ENCODE measurements around the gene AUTS2. TPM values are rescaled to one million over a fixed set of nuclear protein-coding genes. Genes with fewer than 3 reads are reported as not detected.

Gene AUTS2
- total RNA-seq, 1 donor from 2014 or later, result 80.6 TPM

DNA sequence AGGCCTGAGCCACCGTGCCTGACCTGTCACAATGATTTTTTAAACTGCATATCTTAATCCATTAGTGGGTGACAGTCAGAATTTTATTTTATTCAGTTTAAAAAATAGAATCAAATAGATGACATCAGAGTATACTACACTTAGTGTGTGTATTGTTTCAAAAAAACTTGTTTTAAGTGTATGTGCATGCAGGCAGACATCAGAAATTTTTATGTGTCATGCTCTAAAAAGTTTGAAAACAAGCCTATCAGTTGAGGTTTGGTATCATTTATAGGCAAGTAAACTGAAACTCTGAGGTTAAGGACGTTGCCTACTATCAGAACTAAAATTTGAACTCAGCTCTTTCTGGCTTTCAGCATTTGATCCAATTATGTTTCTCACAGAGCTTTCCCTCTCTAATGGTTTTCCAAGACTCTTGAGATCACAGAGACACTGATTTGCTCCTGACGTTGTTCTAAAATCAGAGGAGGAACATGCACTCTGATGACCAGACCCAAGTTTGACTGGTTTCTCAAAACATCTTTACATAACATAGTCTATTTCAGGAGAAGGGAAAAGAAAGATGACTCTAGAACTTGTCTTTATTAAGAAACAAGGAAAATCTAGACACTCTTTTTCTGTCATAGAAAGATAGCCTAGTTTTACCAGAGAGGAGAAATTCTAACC lies 188.6 kb downstream of the AUTS2 start:
- TF ChIP-seq, protein P1, sequence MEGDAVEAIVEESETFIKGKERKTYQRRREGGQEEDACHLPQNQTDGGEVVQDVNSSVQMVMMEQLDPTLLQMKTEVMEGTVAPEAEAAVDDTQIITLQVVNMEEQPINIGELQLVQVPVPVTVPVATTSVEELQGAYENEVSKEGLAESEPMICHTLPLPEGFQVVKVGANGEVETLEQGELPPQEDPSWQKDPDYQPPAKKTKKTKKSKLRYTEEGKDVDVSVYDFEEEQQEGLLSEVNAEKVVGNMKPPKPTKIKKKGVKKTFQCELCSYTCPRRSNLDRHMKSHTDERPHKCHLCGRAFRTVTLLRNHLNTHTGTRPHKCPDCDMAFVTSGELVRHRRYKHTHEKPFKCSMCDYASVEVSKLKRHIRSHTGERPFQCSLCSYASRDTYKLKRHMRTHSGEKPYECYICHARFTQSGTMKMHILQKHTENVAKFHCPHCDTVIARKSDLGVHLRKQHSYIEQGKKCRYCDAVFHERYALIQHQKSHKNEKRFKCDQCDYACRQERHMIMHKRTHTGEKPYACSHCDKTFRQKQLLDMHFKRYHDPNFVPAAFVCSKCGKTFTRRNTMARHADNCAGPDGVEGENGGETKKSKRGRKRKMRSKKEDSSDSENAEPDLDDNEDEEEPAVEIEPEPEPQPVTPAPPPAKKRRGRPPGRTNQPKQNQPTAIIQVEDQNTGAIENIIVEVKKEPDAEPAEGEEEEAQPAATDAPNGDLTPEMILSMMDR (IDR thresholded peaks at IDR 0.05), result no peak
- peaks cover 49% of the 10 kb centered on the region for H3K4me1 Mint-ChIP-seq (ENCODE audit: unreplicated experiment)
- no peaks in the 10 kb centered on the region for H3K9me3 Mint-ChIP-seq (ENCODE audit: unreplicated experiment)
- no peaks in the 10 kb centered on the region for H3K36me3 Mint-ChIP-seq (ENCODE audit: unreplicated experiment)
- no peaks in the 10 kb centered on the region for H3K27me3 Mint-ChIP-seq (ENCODE audit: unreplicated experiment)
- no peak overlapping the region for H3K27ac Mint-ChIP-seq (ENCODE audit: unreplicated experiment)
- no peak overlapping the region for H3K4me3 Mint-ChIP-seq (ENCODE audit: unreplicated experiment)
- DNase-seq (ENCODE audit: extremely low spot score, unreplicated experiment), result no peak

DNA sequence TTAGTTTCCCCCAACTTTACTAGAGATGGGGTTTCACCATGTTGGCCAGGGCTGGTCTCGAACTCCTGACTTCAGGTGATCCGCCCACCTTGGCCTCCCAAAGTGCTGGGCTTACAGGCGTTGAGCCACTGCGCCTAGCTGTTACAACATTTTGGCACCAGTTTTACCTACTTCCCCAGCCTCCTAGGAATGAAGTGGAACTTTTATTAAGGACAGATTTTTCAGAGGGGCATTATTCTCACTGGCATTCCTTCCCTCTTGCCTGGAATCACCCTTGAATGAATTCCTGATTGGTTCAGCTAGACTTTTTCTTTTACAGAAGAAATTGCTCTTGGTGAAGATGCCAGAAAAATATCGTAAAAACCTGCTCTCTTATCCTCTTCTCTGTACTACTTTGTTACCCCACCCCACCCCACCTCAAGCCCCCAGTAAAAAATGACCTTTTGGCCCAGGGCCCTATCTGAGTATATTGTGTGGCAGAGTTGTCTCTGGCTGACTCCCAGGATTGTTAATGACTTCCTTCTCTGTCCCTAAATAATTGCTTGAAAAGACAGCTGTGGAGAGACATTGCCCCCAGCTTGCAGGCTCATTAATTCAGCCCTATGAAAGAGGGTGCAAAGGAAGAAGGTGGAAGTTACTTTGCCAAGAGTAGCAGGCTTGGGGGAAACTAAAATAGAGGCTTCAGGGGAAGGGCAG lies 189.6 kb downstream of the AUTS2 start:
- TF ChIP-seq, protein P1 (IDR thresholded peaks at IDR 0.05), result no peak
- no peak for DNase-seq (ENCODE audit: extremely low spot score, unreplicated experiment)
- no peaks in the 10 kb centered on the region for H3K36me3 Mint-ChIP-seq (ENCODE audit: unreplicated experiment)
- H3K27me3 Mint-ChIP-seq (ENCODE audit: unreplicated experiment), result no peaks in the 10 kb centered on the region
- no peak overlapping the region for H3K4me3 Mint-ChIP-seq (ENCODE audit: unreplicated experiment)
- H3K27ac Mint-ChIP-seq (ENCODE audit: unreplicated experiment), result no peak overlapping the region
- H3K4me1 Mint-ChIP-seq (ENCODE audit: unreplicated experiment), result peaks cover 39% of the 10 kb centered on the region
- no peaks in the 10 kb centered on the region for H3K9me3 Mint-ChIP-seq (ENCODE audit: unreplicated experiment)

DNA sequence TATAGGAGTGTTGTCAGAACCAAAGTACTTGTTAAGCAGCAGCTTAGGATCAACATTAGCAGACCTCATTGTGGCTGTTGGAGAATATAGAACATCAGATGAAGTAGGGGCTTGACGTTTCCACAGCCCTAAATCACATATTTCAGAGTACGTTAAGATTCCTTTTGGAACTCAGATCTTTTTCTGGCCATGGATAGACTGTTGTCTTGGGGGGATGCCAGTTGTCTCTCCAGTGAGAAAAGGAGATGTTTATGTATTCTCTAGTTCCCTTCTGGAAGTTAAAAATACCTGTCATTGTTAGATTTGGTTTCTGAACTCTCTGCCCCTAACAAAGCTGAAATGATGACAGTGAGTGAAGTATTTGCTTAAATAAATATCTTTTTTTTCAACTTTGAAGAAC lies 191.3 kb downstream of the AUTS2 start:
- DNase-seq (ENCODE audit: extremely low spot score, unreplicated experiment), result no peak
- Mint-ChIP-seq H3K27ac (ENCODE audit: unreplicated experiment) (no peak overlapping the region), H3K9me3 (ENCODE audit: unreplicated experiment) (no peaks in the 10 kb centered on the region), H3K36me3 (ENCODE audit: unreplicated experiment) (no peaks in the 10 kb centered on the region), H3K27me3 (ENCODE audit: unreplicated experiment) (no peaks in the 10 kb centered on the region), H3K4me3 (ENCODE audit: unreplicated experiment) (no peak overlapping the region), H3K4me1 (ENCODE audit: unreplicated experiment) (peaks cover 32% of the 10 kb centered on the region)
- TF ChIP-seq, protein P1 (IDR thresholded peaks at IDR 0.05), result no peak

DNA sequence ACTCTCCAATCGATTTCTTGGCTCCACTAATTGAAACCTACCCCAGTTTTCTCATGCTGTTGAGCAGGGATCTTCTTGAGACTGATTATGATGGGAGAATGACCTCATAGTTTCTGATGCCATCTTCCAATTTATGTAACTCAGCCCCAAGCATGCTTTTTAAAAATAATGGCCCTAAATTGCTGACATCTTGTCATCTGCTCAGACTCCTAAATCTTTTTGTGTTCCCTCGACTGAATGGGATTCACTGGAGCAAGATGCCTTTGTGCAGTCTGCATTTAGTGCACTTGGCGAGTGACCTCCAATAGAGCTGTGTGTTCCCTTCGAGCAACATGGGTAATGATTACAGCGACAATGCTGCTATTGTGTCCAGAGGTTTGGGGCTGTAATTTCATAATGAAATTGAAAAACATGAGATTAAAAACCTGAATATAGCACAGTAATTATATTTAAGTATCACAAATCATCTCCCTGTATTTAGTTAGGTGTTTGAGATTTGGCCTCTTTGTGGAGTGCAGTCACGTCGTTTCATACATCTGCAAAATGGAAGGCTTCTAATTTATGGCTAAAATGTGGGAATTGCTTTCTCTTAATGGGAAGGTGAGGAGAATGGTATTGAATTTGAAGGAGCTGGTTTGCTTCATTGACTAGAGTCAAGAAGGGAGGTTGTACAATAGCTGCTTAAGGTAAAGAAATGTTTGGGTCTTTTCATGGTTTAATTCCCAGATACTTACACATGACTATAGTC lies 192.9 kb downstream of the AUTS2 start:
- Mint-ChIP-seq H3K36me3 (ENCODE audit: unreplicated experiment) (no peaks in the 10 kb centered on the region), H3K27ac (ENCODE audit: unreplicated experiment) (no peak overlapping the region), H3K27me3 (ENCODE audit: unreplicated experiment) (no peaks in the 10 kb centered on the region), H3K4me1 (ENCODE audit: unreplicated experiment) (peaks cover 31% of the 10 kb centered on the region), H3K9me3 (ENCODE audit: unreplicated experiment) (no peaks in the 10 kb centered on the region), H3K4me3 (ENCODE audit: unreplicated experiment) (no peak overlapping the region)
- no peak for DNase-seq (ENCODE audit: extremely low spot score, unreplicated experiment)
- TF ChIP-seq, protein P1 (IDR thresholded peaks at IDR 0.05), result no peak

DNA sequence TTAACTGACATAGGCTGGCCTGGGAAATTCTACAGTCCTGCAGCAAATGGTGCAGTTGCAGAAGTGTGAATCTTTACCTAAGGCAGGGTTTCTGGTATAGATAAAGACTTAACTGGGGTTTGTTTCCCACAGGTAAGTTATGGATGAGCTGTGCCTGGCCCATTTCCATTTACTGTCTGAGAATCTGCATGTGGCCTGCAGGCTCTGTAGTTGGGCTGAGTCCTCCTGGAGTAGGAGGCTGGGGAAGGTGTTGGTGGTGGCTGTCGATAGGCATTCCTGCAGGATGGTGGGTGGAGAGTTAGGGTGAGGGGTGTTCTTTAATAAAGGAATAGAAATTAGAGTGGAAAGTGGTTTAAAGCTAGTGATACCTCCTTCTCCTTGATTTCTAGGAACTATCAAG lies 193.5 kb downstream of the AUTS2 start:
- DNase-seq (ENCODE audit: extremely low spot score, unreplicated experiment), result no peak
- Mint-ChIP-seq H3K4me3 (ENCODE audit: unreplicated experiment) (no peak overlapping the region), H3K27me3 (ENCODE audit: unreplicated experiment) (no peaks in the 10 kb centered on the region), H3K9me3 (ENCODE audit: unreplicated experiment) (no peaks in the 10 kb centered on the region), H3K4me1 (ENCODE audit: unreplicated experiment) (peaks cover 37% of the 10 kb centered on the region), H3K36me3 (ENCODE audit: unreplicated experiment) (no peaks in the 10 kb centered on the region), H3K27ac (ENCODE audit: unreplicated experiment) (no peak overlapping the region)
- TF ChIP-seq, protein P1 (IDR thresholded peaks at IDR 0.05), result no peak
